TTC549 (cell line): ENCODE results near the gene ORC1.

Experiments used
- FAIRE-seq: peaks from 2 replicates; lab custom pipeline; 2012; peaks lifted over from hg19 to GRCh38; lab: Jason Lieb, UNC

The ORC1 gene

GRCh38 chr1:52404116-52404974 is at the start of gene ORC1, which contains the start of gene PRPF38A:
Gene ORC1, minus strand, starts transcription at chr1:52404423. Its CDS starts 2,200 bp downstream, at chr1:52402223.
Gene PRPF38A, plus strand, starts transcription at chr1:52404602. Its CDS starts 148 bp downstream, at chr1:52404750.
- FAIRE-seq: peak; percentile 77

- FAIRE-seq: no peak
Observed at GRCh38 chr1:52444463-52444862, 40.2 kb upstream of the ORC1 start.

- FAIRE-seq: no peak
Observed at GRCh38 chr1:52439976-52440375, 35.8 kb upstream of the ORC1 start.

- FAIRE-seq: no peak
Observed at GRCh38 chr1:52436817-52437216, 32.6 kb upstream of the ORC1 start.

- no peak for FAIRE-seq
Observed at GRCh38 chr1:52435650-52436049, 31.4 kb upstream of the ORC1 start.

- FAIRE-seq: no peak
Observed at GRCh38 chr1:52435211-52435610, 31.0 kb upstream of the ORC1 start.

- FAIRE-seq: no peak
Observed at GRCh38 chr1:52432807-52433206, 28.6 kb upstream of the ORC1 start.

GRCh38 chr1:52427152-52427551 is 22.9 kb upstream of the ORC1 start:
- FAIRE-seq: no peak

- no peak for FAIRE-seq
Observed at GRCh38 chr1:52426371-52426770, 22.1 kb upstream of the ORC1 start.

- FAIRE-seq: no peak
Observed at GRCh38 chr1:52424813-52425212, 20.6 kb upstream of the ORC1 start.

GRCh38 chr1:52424231-52424636 is 20.0 kb upstream of the ORC1 start:
- FAIRE-seq: no peak

GRCh38 chr1:52423771-52424170 is 19.5 kb upstream of the ORC1 start:
- no peak for FAIRE-seq

- peak; percentile 15 for FAIRE-seq
Observed at GRCh38 chr1:52423055-52423454, 18.8 kb upstream of the ORC1 start.

GRCh38 chr1:52420713-52421112 is 16.5 kb upstream of the ORC1 start:
- FAIRE-seq: no peak

GRCh38 chr1:52416811-52417210 is 12.6 kb upstream of the ORC1 start:
- no peak for FAIRE-seq

- no peak for FAIRE-seq
Observed at GRCh38 chr1:52414942-52415341, 10.7 kb upstream of the ORC1 start.

- FAIRE-seq: no peak
Observed at GRCh38 chr1:52413410-52413989, 9.3 kb upstream of the ORC1 start.

GRCh38 chr1:52404975-52405338 is 734 bp upstream of the ORC1 start:
- no peak for FAIRE-seq

- no peak for FAIRE-seq
Observed at GRCh38 chr1:52403566-52404115, 582 bp downstream of the ORC1 start.

GRCh38 chr1:52402860-52403240 is 1.4 kb downstream of the ORC1 start:
- FAIRE-seq: no peak

- FAIRE-seq: no peak
Observed at GRCh38 chr1:52400131-52400530, 4.1 kb downstream of the ORC1 start.

- FAIRE-seq: no peak
Observed at GRCh38 chr1:52399629-52400028, 4.6 kb downstream of the ORC1 start.

- FAIRE-seq: no peak
Observed at GRCh38 chr1:52393174-52393573, 11.0 kb downstream of the ORC1 start.

- FAIRE-seq: no peak
Observed at GRCh38 chr1:52386458-52386857, 17.8 kb downstream of the ORC1 start.
